ENCODE measurements around the gene C1QL1.

GRCh38 chr17:44969144-44969780 is 1.2 kb upstream of the C1QL1 start:
- TF ChIP-seq, protein P1, sequence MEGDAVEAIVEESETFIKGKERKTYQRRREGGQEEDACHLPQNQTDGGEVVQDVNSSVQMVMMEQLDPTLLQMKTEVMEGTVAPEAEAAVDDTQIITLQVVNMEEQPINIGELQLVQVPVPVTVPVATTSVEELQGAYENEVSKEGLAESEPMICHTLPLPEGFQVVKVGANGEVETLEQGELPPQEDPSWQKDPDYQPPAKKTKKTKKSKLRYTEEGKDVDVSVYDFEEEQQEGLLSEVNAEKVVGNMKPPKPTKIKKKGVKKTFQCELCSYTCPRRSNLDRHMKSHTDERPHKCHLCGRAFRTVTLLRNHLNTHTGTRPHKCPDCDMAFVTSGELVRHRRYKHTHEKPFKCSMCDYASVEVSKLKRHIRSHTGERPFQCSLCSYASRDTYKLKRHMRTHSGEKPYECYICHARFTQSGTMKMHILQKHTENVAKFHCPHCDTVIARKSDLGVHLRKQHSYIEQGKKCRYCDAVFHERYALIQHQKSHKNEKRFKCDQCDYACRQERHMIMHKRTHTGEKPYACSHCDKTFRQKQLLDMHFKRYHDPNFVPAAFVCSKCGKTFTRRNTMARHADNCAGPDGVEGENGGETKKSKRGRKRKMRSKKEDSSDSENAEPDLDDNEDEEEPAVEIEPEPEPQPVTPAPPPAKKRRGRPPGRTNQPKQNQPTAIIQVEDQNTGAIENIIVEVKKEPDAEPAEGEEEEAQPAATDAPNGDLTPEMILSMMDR (IDR thresholded peaks at IDR 0.05) = no peak
- no peak for TF ChIP-seq POLR2A (IDR thresholded peaks at IDR 0.05)

All from body of pancreas (tissue), 4 donors.